ENCODE measurements around the gene PLCB4.

Gene PLCB4

DNA sequence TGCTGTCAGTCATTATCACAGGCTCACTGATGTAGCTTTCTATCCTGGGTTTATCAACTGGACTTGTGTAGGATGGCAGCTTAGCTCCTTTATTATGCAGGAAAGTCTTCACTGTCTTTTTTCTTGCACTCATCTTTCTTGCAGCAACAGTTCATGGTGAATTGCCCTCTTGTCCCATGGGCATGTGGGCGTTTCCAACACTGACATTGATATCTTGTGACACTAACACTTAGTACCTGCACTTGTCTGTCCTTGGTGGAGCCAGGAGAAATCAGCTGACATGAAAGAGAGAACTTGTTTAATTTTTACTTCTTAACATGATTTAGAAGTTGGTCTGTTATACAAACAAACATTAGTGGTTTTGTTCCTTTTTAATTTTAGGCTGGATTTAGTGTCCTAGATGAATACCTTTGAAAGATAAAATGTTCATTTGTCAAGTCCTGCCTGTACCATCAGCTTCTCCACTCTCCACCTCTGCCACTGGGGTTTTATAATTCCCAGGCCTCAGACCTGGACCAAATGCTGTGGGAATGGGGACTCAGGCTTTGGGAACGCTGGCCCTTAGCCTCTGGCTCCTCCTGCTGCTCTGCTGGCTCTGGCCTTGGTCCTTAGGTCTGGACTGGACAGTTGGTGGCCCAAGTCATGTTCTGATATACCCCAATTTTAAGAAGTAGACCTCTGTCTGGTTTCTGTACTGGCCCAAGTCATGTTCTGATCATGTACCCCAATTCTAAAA lies 284.5 kb downstream of the PLCB4 start:
- TF ChIP-seq CTCF (IDR thresholded peaks at IDR 0.05; ENCODE audit: low read depth, low read length): peak; percentile 20; the same call in 1 of the 2 replicates
- Histone ChIP-seq H3K4me3 (ENCODE audit: low read depth, low read length) (no peak overlapping the region), H3K36me3 (no peaks in the 10 kb centered on the region), H3K27ac (no peak overlapping the region), H3K9me3 (ENCODE audit: severe bottlenecking) (no peaks in the 10 kb centered on the region), H3K27me3 (ENCODE audit: insufficient read depth, low read depth, severe bottlenecking) (no peaks in the 10 kb centered on the region)
- no peak for DNase-seq

DNA sequence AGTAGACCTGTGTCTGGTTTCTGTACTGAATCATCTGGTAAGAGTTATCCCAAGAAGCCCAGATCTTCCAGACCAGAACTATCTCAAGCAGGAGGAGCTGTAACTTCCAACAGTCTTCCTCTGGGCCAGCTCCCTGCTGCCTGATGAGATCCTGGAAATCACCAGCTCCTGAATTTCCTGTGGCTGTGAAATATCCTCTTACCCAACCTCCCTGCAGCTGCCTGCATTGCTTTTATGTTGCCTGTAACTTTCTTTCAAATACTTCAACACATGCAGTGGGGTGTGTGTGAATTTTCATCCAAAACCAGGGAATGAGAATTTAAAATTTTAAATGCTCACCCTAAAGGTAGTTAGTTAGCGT lies 285.0 kb downstream of the PLCB4 start:
- no peak overlapping the region for H3K4me3 ChIP-seq (ENCODE audit: low read depth, low read length)
- H3K27me3 ChIP-seq (ENCODE audit: insufficient read depth, low read depth, severe bottlenecking): no peaks in the 10 kb centered on the region
- no peak for TF ChIP-seq CTCF (IDR thresholded peaks at IDR 0.05; ENCODE audit: low read depth, low read length)
- no peak for DNase-seq
- H3K9me3 ChIP-seq (ENCODE audit: severe bottlenecking): no peaks in the 10 kb centered on the region
- no peak overlapping the region for H3K27ac ChIP-seq
- no peaks in the 10 kb centered on the region for H3K36me3 ChIP-seq

DNA sequence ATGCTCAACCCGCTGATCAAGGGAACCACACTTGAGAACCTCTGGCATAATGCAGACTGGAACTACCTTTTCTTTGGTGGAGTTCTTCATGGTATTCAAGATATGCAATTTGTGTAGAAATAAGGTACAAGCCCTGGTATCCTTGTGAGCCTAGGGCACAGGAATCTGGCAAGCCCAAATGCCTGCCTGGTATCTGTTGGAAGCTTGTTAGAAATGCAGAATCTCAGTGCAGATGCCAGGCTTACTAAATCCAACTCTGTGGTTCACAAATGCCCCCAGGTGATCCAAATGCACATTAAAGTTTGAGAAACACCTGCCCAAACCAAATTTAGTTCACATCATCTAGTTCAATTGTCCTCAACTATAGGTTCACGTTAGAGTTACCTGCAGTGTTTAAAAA lies 285.7 kb downstream of the PLCB4 start:
- Histone ChIP-seq H3K27me3 (ENCODE audit: insufficient read depth, low read depth, severe bottlenecking) (no peaks in the 10 kb centered on the region), H3K27ac (no peak overlapping the region), H3K9me3 (ENCODE audit: severe bottlenecking) (no peaks in the 10 kb centered on the region), H3K4me3 (ENCODE audit: low read depth, low read length) (no peak overlapping the region), H3K36me3 (no peaks in the 10 kb centered on the region)
- no peak for TF ChIP-seq CTCF (IDR thresholded peaks at IDR 0.05; ENCODE audit: low read depth, low read length)
- DNase-seq: no peak

DNA sequence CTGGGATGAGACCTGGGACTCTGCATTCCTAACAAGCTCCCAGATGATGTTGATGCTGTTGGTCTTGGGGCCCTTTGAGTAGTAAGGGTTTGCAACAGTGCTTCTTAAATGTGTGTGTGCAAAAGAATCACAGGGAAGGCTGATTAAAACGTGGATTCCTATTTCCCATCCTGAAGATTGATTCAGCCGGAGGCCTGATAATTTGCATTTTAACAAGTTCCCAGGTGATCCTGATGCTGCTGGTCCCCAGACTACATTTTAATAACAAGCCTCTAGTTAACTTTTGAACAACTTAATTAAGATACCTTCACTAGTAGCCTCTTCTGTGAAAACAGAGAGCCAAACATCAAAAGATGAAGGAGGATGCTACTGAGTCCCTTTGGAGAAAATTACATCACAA lies 289.1 kb downstream of the PLCB4 start:
- Histone ChIP-seq H3K27ac (no peak overlapping the region), H3K36me3 (no peaks in the 10 kb centered on the region), H3K4me3 (ENCODE audit: low read depth, low read length) (no peak overlapping the region), H3K27me3 (ENCODE audit: insufficient read depth, low read depth, severe bottlenecking) (no peaks in the 10 kb centered on the region), H3K9me3 (ENCODE audit: severe bottlenecking) (no peaks in the 10 kb centered on the region)
- no peak for TF ChIP-seq CTCF (IDR thresholded peaks at IDR 0.05; ENCODE audit: low read depth, low read length)
- no peak for DNase-seq

DNA sequence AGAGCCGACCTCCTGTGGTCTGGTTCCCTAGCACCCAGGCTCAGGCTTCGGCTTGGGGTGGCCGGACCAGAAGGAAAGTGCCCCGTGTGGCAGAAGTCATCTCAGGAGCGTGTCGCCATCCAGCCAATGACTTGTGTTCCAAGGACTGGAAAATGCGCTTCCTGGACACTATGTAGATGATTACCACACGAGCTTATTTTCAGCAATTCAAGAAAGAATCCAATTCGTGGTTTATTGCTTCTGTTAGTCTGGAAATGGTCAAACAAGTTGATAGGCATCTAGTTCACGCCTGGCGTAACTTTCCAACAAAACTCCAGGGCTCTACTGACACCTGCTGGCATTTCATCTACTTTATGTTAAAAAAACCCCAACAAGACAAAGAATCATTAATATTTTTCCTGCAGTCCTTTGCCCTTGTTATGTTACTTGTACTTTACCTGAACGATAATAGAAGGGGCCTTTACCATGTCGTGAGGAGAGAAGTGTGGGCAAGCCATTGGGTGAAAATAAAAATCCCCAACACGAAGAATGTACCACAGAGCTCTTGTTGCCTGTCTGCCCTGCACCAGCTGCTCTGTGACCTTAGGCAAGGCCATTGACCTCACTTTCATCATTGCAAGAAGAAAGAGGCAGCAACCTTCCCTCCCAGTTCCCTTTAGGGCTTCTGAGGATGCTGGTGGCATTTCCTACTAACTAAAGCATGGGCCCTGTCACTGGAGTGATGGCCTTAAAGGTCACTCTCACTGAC lies 290.8 kb downstream of the PLCB4 start:
- H3K9me3 ChIP-seq (ENCODE audit: severe bottlenecking): no peaks in the 10 kb centered on the region
- TF ChIP-seq CTCF (IDR thresholded peaks at IDR 0.05; ENCODE audit: low read depth, low read length): peak; percentile 40; the same call in 1 of the 2 replicates
- no peak overlapping the region for H3K4me3 ChIP-seq (ENCODE audit: low read depth, low read length)
- H3K27me3 ChIP-seq (ENCODE audit: insufficient read depth, low read depth, severe bottlenecking): no peaks in the 10 kb centered on the region
- no peak overlapping the region for H3K27ac ChIP-seq
- no peaks in the 10 kb centered on the region for H3K36me3 ChIP-seq
- peak; percentile 23 for DNase-seq
